ENCODE data around the gene FGD3. TPM values are rescaled to one million over a fixed set of nuclear protein-coding genes. Genes with fewer than 3 reads are reported as not detected.

FGD3 gene
- total and polyA plus RNA-seq, 2 experiments from 2014 or later = 5.8 to 6.5 TPM

GRCh38 chr9:92934321-92934720 is 13.0 kb upstream of the FGD3 start:
- TF ChIP-seq EZH2phosphoT487 (IDR thresholded peaks at IDR 0.05; ENCODE audit: low read depth, severe bottlenecking, unreplicated experiment) (no peak), CTCF (IDR thresholded peaks at IDR 0.05; ENCODE audit: poor library complexity) (no peak), EZH2 (IDR thresholded peaks at IDR 0.05; ENCODE audit: borderline replicate concordance) (no peak)
- no peaks in the 10 kb centered on the region for H3K4me1 ChIP-seq (ENCODE audit: insufficient read depth)
- 74% methylated on average over 1 of the region's 1 CpG for WGBS (ENCODE audit: low lambda C conversion rate, missing lambda C conversion rate)
- no peak overlapping the region for H3K4me2 ChIP-seq
- H3K79me2 ChIP-seq = no peaks in the 10 kb centered on the region
- no peaks in the 10 kb centered on the region for H4K20me1 ChIP-seq (ENCODE audit: insufficient read depth, poor library complexity, severe bottlenecking)
- no peaks in the 10 kb centered on the region for H3K9me3 ChIP-seq (ENCODE audit: low read depth)
- DNase-seq (ENCODE audit: low spot score) = no peak
- H3K27ac ChIP-seq = no peak overlapping the region
- no peaks in the 10 kb centered on the region for H3K36me3 ChIP-seq (replicated peaks; ENCODE audit: insufficient read depth, low read depth)
- no peaks in the 10 kb centered on the region for H3K27me3 ChIP-seq
- no peak overlapping the region for H3K4me3 ChIP-seq
- no peak overlapping the region for H2AFZ ChIP-seq
- H3K9me2 ChIP-seq (replicated peaks; ENCODE audit: insufficient read depth) = no peaks in the 10 kb centered on the region

- H3K4me1 ChIP-seq (ENCODE audit: insufficient read depth) = no peaks in the 10 kb centered on the region
- peak overlapping the region; percentile 49 for H3K27ac ChIP-seq
- H3K9me3 ChIP-seq (ENCODE audit: low read depth) = no peaks in the 10 kb centered on the region
- H3K9me2 ChIP-seq (replicated peaks; ENCODE audit: insufficient read depth) = no peaks in the 10 kb centered on the region
- no peak overlapping the region for H3K4me2 ChIP-seq
- WGBS (ENCODE audit: low lambda C conversion rate, missing lambda C conversion rate) = 55% methylated on average over 1 of the region's 1 CpG
- H3K4me3 ChIP-seq = no peak overlapping the region
- no peaks in the 10 kb centered on the region for H3K36me3 ChIP-seq (replicated peaks; ENCODE audit: insufficient read depth, low read depth)
- no peaks in the 10 kb centered on the region for H4K20me1 ChIP-seq (ENCODE audit: insufficient read depth, poor library complexity, severe bottlenecking)
- no peak for TF ChIP-seq EZH2phosphoT487 (IDR thresholded peaks at IDR 0.05; ENCODE audit: low read depth, severe bottlenecking, unreplicated experiment)
- TF ChIP-seq EZH2 (IDR thresholded peaks at IDR 0.05; ENCODE audit: borderline replicate concordance) = no peak
- no peak for TF ChIP-seq CTCF (IDR thresholded peaks at IDR 0.05; ENCODE audit: poor library complexity)
- DNase-seq (ENCODE audit: low spot score) = no peak
- no peaks in the 10 kb centered on the region for H3K79me2 ChIP-seq
- no peaks in the 10 kb centered on the region for H3K27me3 ChIP-seq
- H2AFZ ChIP-seq = no peak overlapping the region
These were observed 9.3 kb upstream of the FGD3 start for GRCh38 chr9:92938025-92938424.

GRCh38 chr9:92941861-92942260 is 5.5 kb upstream of the FGD3 start:
- H4K20me1 ChIP-seq (ENCODE audit: insufficient read depth, poor library complexity, severe bottlenecking) = no peaks in the 10 kb centered on the region
- no peak for DNase-seq (ENCODE audit: low spot score)
- no peak for TF ChIP-seq EZH2 (IDR thresholded peaks at IDR 0.05; ENCODE audit: borderline replicate concordance)
- no peak for TF ChIP-seq EZH2phosphoT487 (IDR thresholded peaks at IDR 0.05; ENCODE audit: low read depth, severe bottlenecking, unreplicated experiment)
- no peak for TF ChIP-seq CTCF (IDR thresholded peaks at IDR 0.05; ENCODE audit: poor library complexity)
- H3K4me1 ChIP-seq (ENCODE audit: insufficient read depth) = no peaks in the 10 kb centered on the region
- H3K27me3 ChIP-seq = no peaks in the 10 kb centered on the region
- 53% methylated on average over 5 of the region's 5 CpGs for WGBS (ENCODE audit: low lambda C conversion rate, missing lambda C conversion rate)
- no peaks in the 10 kb centered on the region for H3K9me3 ChIP-seq (ENCODE audit: low read depth)
- peak overlapping the region; percentile 40 for H3K27ac ChIP-seq
- H3K4me2 ChIP-seq = no peak overlapping the region
- H3K79me2 ChIP-seq = no peaks in the 10 kb centered on the region
- no peak overlapping the region for H2AFZ ChIP-seq
- no peaks in the 10 kb centered on the region for H3K36me3 ChIP-seq (replicated peaks; ENCODE audit: insufficient read depth, low read depth)
- no peaks in the 10 kb centered on the region for H3K9me2 ChIP-seq (replicated peaks; ENCODE audit: insufficient read depth)
- H3K4me3 ChIP-seq = no peak overlapping the region
